A549 (cell line): ENCODE results near the gene TMEM129.

Source experiments
- BHLHE40 ChIP-seq: IDR thresholded peaks from 2 replicates; pipeline ENCODE4 v1.6.1; 2012; ENCODE audit warnings: low read depth, low read length, inconsistent platforms
- CTCF ChIP-seq: fragments of >200 bp; sonication (Bioruptor Twin); formaldehyde crosslinking; IDR thresholded peaks from 3 replicates; pipeline ENCODE4 v1.5.1; 2016
- ELK1 ChIP-seq: fragments of 150-350 bp; IDR thresholded peaks from 2 replicates; pipeline ENCODE4 v1.6.1; 2014; ENCODE audit warnings: low read depth, mild to moderate bottlenecking, low read length
- HOXA7 ChIP-seq: fragments of 250-450 bp; sonication (Bioruptor Pico); IDR thresholded peaks from 2 replicates; pipeline ENCODE4 v1.5.0; 2020; ENCODE audit warnings: mild to moderate bottlenecking, moderate library complexity
- MYC ChIP-seq: IDR thresholded peaks from 2 replicates; pipeline ENCODE4 v1.6.1; 2012; ENCODE audit warnings: mild to moderate bottlenecking, inconsistent platforms, low read length, improper control_type of control experiment, borderline replicate concordance
- PBX3 ChIP-seq: IDR thresholded peaks from 2 replicates; pipeline ENCODE4 v1.6.1; 2012
- PHF8 ChIP-seq: fragments of 200-600 bp; sonication (generic); IDR thresholded peaks from 2 replicates; pipeline ENCODE4 v1.6.1; 2016; ENCODE audit warnings: low read depth, mild to moderate bottlenecking, antibody characterized with exemption, moderate library complexity, borderline replicate concordance
- POLR2A ChIP-seq: IDR thresholded peaks from 2 replicates; pipeline ENCODE4 v1.6.1; 2012; ENCODE audit warnings: mild to moderate bottlenecking, low read length
- RAD21 ChIP-seq, 2 experiments: fragments of >200 bp in 1 of 2; sonication (Bioruptor Twin) in 1 of 2; formaldehyde crosslinking in 1 of 2; IDR thresholded peaks in 1 of 2; conservative IDR thresholded peaks in 1 of 2; 2 replicates in 1 of 2; 3 replicates in 1 of 2; pipeline ENCODE4 v1.6.1; 2012 to 2018; ENCODE audit warnings: inconsistent platforms in 1 of 2
- REST ChIP-seq: fragments of 200-600 bp; sonication (generic); IDR thresholded peaks from 2 replicates; pipeline ENCODE4 v1.6.1; 2016; ENCODE audit warnings: antibody characterized with exemption, mild to moderate bottlenecking, moderate library complexity
- RNF2 ChIP-seq: fragments of 200-600 bp; sonication (generic); IDR thresholded peaks from 2 replicates; pipeline ENCODE4 v1.6.1; 2016; ENCODE audit warnings: low read depth, mild to moderate bottlenecking, antibody characterized with exemption, moderate library complexity, borderline replicate concordance
- USF2 ChIP-seq: fragments of 450-650 bp; IDR thresholded peaks from 2 replicates; pipeline ENCODE4 v1.6.1; 2014; ENCODE audit warnings: antibody characterized with exemption

GRCh38 chr4:1675802-1676137 lies 45.4 kb downstream of the TMEM129 start:
- TF ChIP-seq MYC (no peak), CTCF (no peak), POLR2A (no peak), USF2 (no peak), RNF2 (no peak), HOXA7 (CRISPR knock-in tag) (no peak), ELK1 (no peak), BHLHE40 (no peak), REST (no peak), RAD21 (conservative IDR thresholded peaks at IDR 0.05 in 1 of 2, IDR thresholded peaks at IDR 0.05 in 1 of 2) (no peak), PHF8 (no peak), PBX3 (no peak)
